HepG2 (cell line): Measurements from ENCODE around the gene AJM1. TPM values are rescaled to one million over a fixed set of nuclear protein-coding genes. Genes with fewer than 3 reads are reported as not detected.

Experiments
- BCL6 ChIP-seq: IDR thresholded peaks from 2 replicates; pipeline ENCODE4 v1.6.1; 2016; ENCODE audit warnings: missing genetic modification reagents, missing compliant biosample characterization
- CEBPB ChIP-seq: IDR thresholded peaks from 2 replicates; pipeline ENCODE4 v1.6.1; 2011; ENCODE audit warnings: low read depth, low read length, improper control_type of control experiment, borderline replicate concordance
- GABPA ChIP-seq, 2 experiments: IDR thresholded peaks; 2 replicates each; pipeline ENCODE4 v1.6.1; 2011 to 2016; ENCODE audit warnings: low read depth in 2 of 2, low read length in 1 of 2, missing biosample characterization in 1 of 2, missing genetic modification characterization in 1 of 2
- GTF2F1 ChIP-seq: fragments of 150-350 bp; IDR thresholded peaks from 2 replicates; pipeline ENCODE4 v1.6.1; 2014; ENCODE audit warnings: low read length
- NFKB2 ChIP-seq: sonication (generic); formaldehyde crosslinking; IDR thresholded peaks from 2 replicates; pipeline ENCODE4 v1.4.0; 2020; ENCODE audit warnings: missing genetic modification reagents, borderline replicate concordance
- PHF20 ChIP-seq: sonication (generic); formaldehyde crosslinking; IDR thresholded peaks from 2 replicates; pipeline ENCODE4 v1.5.0; 2020; ENCODE audit warnings: mild to moderate bottlenecking, missing genetic modification reagents
- SMARCE1 ChIP-seq: fragments of 450-650 bp; IDR thresholded peaks from 2 replicates; pipeline ENCODE4 v1.6.1; 2017; ENCODE audit warnings: borderline replicate concordance
- TBL1XR1 ChIP-seq: fragments of 150-350 bp; IDR thresholded peaks from 2 replicates; pipeline ENCODE4 v1.6.1; 2014; ENCODE audit warnings: borderline replicate concordance, low read length; ENCODE audit not compliant: partially characterized antibody
- TBX2 ChIP-seq: sonication (generic); formaldehyde crosslinking; IDR thresholded peaks from 2 replicates; pipeline ENCODE4 v1.5.0; 2020; ENCODE audit warnings: missing genetic modification reagents, mild to moderate bottlenecking, borderline replicate concordance
- THAP7 ChIP-seq: sonication (generic); formaldehyde crosslinking; IDR thresholded peaks from 2 replicates; pipeline ENCODE4 v1.8.1; 2023; ENCODE audit warnings: mild to moderate bottlenecking, missing genetic modification reagents
- U2AF2 ChIP-seq: fragments of 200-400 bp; formaldehyde crosslinking; IDR thresholded peaks from 2 replicates; pipeline ENCODE4 v1.6.1; 2017; ENCODE audit warnings: low read depth, mild to moderate bottlenecking, low read length
- ZBED4 ChIP-seq: sonication (generic); formaldehyde crosslinking; IDR thresholded peaks from 2 replicates; pipeline ENCODE4 v1.4.0; 2020; ENCODE audit warnings: missing genetic modification reagents, borderline replicate concordance
- ZGPAT ChIP-seq: IDR thresholded peaks from 2 replicates; pipeline ENCODE4 v1.6.1; 2016; ENCODE audit warnings: mild to moderate bottlenecking
- ZNF496 ChIP-seq: sonication (generic); formaldehyde crosslinking; IDR thresholded peaks from 2 replicates; pipeline ENCODE4 v1.8.1; 2023; ENCODE audit warnings: mild to moderate bottlenecking, moderate library complexity, missing genetic modification reagents; ENCODE audit not compliant: insufficient replicate concordance
- ZNF512 ChIP-seq: sonication (generic); formaldehyde crosslinking; IDR thresholded peaks from 2 replicates; pipeline ENCODE4 v1.4.0; 2020; ENCODE audit warnings: mild to moderate bottlenecking, missing genetic modification reagents
- ZNF773 ChIP-seq: sonication (generic); formaldehyde crosslinking; IDR thresholded peaks from 2 replicates; pipeline ENCODE4 v1.4.0; 2020; ENCODE audit warnings: missing genetic modification reagents, borderline replicate concordance
- polyA plus RNA-seq, 8 experiments: library from polyadenylated mRNA; depleted of rRNA in 3 of 8; stranded (reverse) in 7 of 8; unstranded in 1 of 8; fragments of >200 nt; fragmentation: Illumina TruSeq in 4 of 8; extraction: Trizol in 4 of 8; gene quantifications; 2 replicates each; pipeline versions ENCODE4 v1.2.1 to v1.2.3, GENCODE V29; 2011 to 2016; ENCODE audit warnings: low read depth in 4 of 8, missing spikeins in 1 of 8, mixed read lengths in 1 of 8; ENCODE audit not compliant: insufficient read depth in 1 of 8
- total RNA-seq, 5 experiments: library from RNA; depleted of rRNA; stranded (reverse); fragments of >200 nt; fragmentation: Illumina TruSeq; extraction: Trizol; gene quantifications; 2 replicates each; pipeline ENCODE4 v1.2.3, GENCODE V29; 2016; ENCODE audit warnings: low read depth in 1 of 5

Gene AJM1
- total and polyA plus RNA-seq, 2 of the 13 experiments (the other 11 are each of a cell fraction or from before 2014, with no cell fraction given): 1.1 to 1.2 TPM

- no peak for TF ChIP-seq ZBED4 (CRISPR knock-in tag)
- TF ChIP-seq ZNF512 (CRISPR knock-in tag): no peak
- no peak for TF ChIP-seq SMARCE1
- TF ChIP-seq CEBPB: no peak
- TF ChIP-seq TBL1XR1: no peak
- TF ChIP-seq GTF2F1: no peak
- TF ChIP-seq ZNF773 (CRISPR knock-in tag): no peak
- no peak for TF ChIP-seq TBX2
- no peak for TF ChIP-seq PHF20 (CRISPR knock-in tag)
- TF ChIP-seq ZGPAT (CRISPR knock-in tag): peak; percentile 21; the same call in 1 of the 2 replicates
- TF ChIP-seq GABPA (IDR thresholded peaks at IDR 0.05; ENCODE audit: low read depth, low read length): no peak
- no peak for TF ChIP-seq GABPA (CRISPR knock-in tag; IDR thresholded peaks at IDR 0.05; ENCODE audit: low read depth)
- no peak for TF ChIP-seq NFKB2 (CRISPR knock-in tag)
- TF ChIP-seq BCL6 (CRISPR knock-in tag): 0 out of 2 replicates have a peak, but pooled peaks have one; percentile 28
- TF ChIP-seq ZNF496 (CRISPR knock-in tag): no peak
- TF ChIP-seq U2AF2: no peak
- TF ChIP-seq THAP7 (CRISPR knock-in tag): no peak
Observed at GRCh38 chr9:136858844-136859757, 16.8 kb downstream of the AJM1 start (continued).
